A549 (cell line): Measurements from ENCODE around the gene NQO2.

Experiments used
- CTCF ChIP-seq: fragments of >200 bp; sonication (Bioruptor Twin); formaldehyde crosslinking; IDR thresholded peaks from 3 replicates; pipeline ENCODE4 v1.5.1; 2016
- FOSL2 ChIP-seq, 2 experiments: fragments of 450-650 bp in 1 of 2; fragments of >200 bp in 1 of 2; sonication (Bioruptor Twin) in 1 of 2; formaldehyde crosslinking; IDR thresholded peaks; 2 replicates each; pipeline versions ENCODE4 v1.5.0 to v1.6.1; 2016 to 2020; ENCODE audit warnings: mild to moderate bottlenecking in 1 of 2, moderate library complexity in 1 of 2

- no peak for TF ChIP-seq FOSL2 (IDR thresholded peaks at IDR 0.05)
- no peak for TF ChIP-seq FOSL2 (CRISPR knock-in tag; IDR thresholded peaks at IDR 0.05)
- no peak for TF ChIP-seq CTCF
Measured at GRCh38 chr6:2978923-2979322, 20.8 kb upstream of the NQO2 start.
